Tibial nerve (tissue), 4 donors: Measurements from ENCODE around the gene NOC4L. TPM values are rescaled to one million over a fixed set of nuclear protein-coding genes. Genes with fewer than 3 reads are reported as not detected.

Source experiments
- DNase-seq, 2 donors: peaks; one replicate each; pipeline ENCODE4 v3.0.0-alpha.2; 2019; ENCODE audit warnings: low spot score in 2 of 2
- H3K27ac ChIP-seq, 4 donors: fragments of 200-600 bp; sonication (generic) in 3 of 4; one replicate each; pipeline ENCODE4 v1.5.1; 2017 to 2019; ENCODE audit warnings: mild to moderate bottlenecking in 1 of 4
- H3K27me3 ChIP-seq, 2 donors: fragments of 200-600 bp; sonication (generic) in 1 of 2; one replicate each; pipeline versions ENCODE4 v1.5.1 to v1.6.0; 2017 to 2019
- H3K36me3 ChIP-seq, 3 donors: fragments of 200-600 bp; sonication (generic); one replicate each; pipeline ENCODE4 v1.5.1; 2018 to 2019
- H3K4me1 ChIP-seq, 4 donors: fragments of 200-600 bp; sonication (generic) in 3 of 4; one replicate each; pipeline ENCODE4 v1.5.1; 2017 to 2019
- H3K4me3 ChIP-seq, 4 donors: fragments of 200-600 bp; sonication (generic) in 3 of 4; one replicate each; pipeline ENCODE4 v1.5.1; 2017 to 2019; ENCODE audit warnings: mild to moderate bottlenecking in 1 of 4, moderate library complexity in 1 of 4
- H3K9me3 ChIP-seq, 4 donors: fragments of 200-600 bp; sonication (generic) in 3 of 4; one replicate each; pipeline ENCODE4 v1.5.1; 2017 to 2019
- EP300 ChIP-seq, 2 donors: sonication (generic); formaldehyde crosslinking; IDR thresholded peaks; one replicate each; pipeline ENCODE4 v1.6.1; 2017; ENCODE audit warnings: antibody characterized with exemption in 2 of 2, mild to moderate bottlenecking in 1 of 2
- POLR2A ChIP-seq, 2 donors: fragments of 450-650 bp; IDR thresholded peaks; one replicate each; pipeline ENCODE4 v1.6.1; 2017; ENCODE audit warnings: antibody characterized with exemption in 2 of 2, mild to moderate bottlenecking in 2 of 2, moderate library complexity in 2 of 2
- WGBS, 2 donors: methylation state at CpG; one replicate each; pipeline ENCODE4 v1.1.5; 2018; 5-methylcytosine and 5-hydroxymethylcytosine counted together
- total RNA-seq, 4 donors: library from RNA; depleted of rRNA; stranded (reverse); fragments of >200 nt; gene quantifications; one replicate each; pipeline ENCODE4 v1.1.0, GENCODE V29; 2016
- TF ChIP-seq, protein P1 (sequence below), 5 experiments: fragments of 200-600 bp in 3 of 5; fragments of 450-650 bp in 2 of 5; sonication (generic) in 3 of 5; IDR thresholded peaks; one replicate each; pipeline ENCODE4 v1.5.1; 2016 to 2019; ENCODE audit warnings: antibody characterized with exemption in 5 of 5, mild to moderate bottlenecking in 3 of 5, moderate library complexity in 2 of 5

NOC4L gene
- total RNA-seq, 4 donors from 2014 or later, result 8.2 to 24.9 (median 17.0) TPM

GRCh38 chr12:132161036-132161781, 17.0 kb downstream of the NOC4L start:
- H3K27me3 ChIP-seq, result no peaks in the 10 kb centered on the region
- H3K36me3 ChIP-seq, result peaks cover 0 to 26% (median 0%) of the 10 kb centered on the region in 3 donors
- TF ChIP-seq EP300 (IDR thresholded peaks at IDR 0.05) (no peak), POLR2A (IDR thresholded peaks at IDR 0.05) (no peak)
- TF ChIP-seq, protein P1, sequence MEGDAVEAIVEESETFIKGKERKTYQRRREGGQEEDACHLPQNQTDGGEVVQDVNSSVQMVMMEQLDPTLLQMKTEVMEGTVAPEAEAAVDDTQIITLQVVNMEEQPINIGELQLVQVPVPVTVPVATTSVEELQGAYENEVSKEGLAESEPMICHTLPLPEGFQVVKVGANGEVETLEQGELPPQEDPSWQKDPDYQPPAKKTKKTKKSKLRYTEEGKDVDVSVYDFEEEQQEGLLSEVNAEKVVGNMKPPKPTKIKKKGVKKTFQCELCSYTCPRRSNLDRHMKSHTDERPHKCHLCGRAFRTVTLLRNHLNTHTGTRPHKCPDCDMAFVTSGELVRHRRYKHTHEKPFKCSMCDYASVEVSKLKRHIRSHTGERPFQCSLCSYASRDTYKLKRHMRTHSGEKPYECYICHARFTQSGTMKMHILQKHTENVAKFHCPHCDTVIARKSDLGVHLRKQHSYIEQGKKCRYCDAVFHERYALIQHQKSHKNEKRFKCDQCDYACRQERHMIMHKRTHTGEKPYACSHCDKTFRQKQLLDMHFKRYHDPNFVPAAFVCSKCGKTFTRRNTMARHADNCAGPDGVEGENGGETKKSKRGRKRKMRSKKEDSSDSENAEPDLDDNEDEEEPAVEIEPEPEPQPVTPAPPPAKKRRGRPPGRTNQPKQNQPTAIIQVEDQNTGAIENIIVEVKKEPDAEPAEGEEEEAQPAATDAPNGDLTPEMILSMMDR (IDR thresholded peaks at IDR 0.05), result no peak
- H3K4me3 ChIP-seq, result no peak overlapping the region
- peaks cover 0 to 22% (median 10%) of the 10 kb centered on the region in 4 donors for H3K4me1 ChIP-seq
- no peaks in the 10 kb centered on the region for H3K9me3 ChIP-seq
- no peak for DNase-seq
- WGBS, 2 donors, result 40 to 45% methylated on average over 11 to 14 of the region's 14 CpGs
- no peak overlapping the region for H3K27ac ChIP-seq

- TF ChIP-seq POLR2A (IDR thresholded peaks at IDR 0.05) (no peak), EP300 (IDR thresholded peaks at IDR 0.05) (no peak)
- TF ChIP-seq, protein P1 (IDR thresholded peaks at IDR 0.05), result no peak
- Histone ChIP-seq H3K4me1 (peaks cover 0 to 22% (median 10%) of the 10 kb centered on the region in 4 donors), H3K27me3 (no peaks in the 10 kb centered on the region), H3K36me3 (peaks cover 0 to 18% (median 0%) of the 10 kb centered on the region in 3 donors), H3K4me3 (peak overlapping the region in 1 of 4 donors; percentile 15), H3K9me3 (no peaks in the 10 kb centered on the region), H3K27ac (peak overlapping the region in 3 of 4 donors; percentile 0 to 83 (median 75))
- WGBS, 2 donors, result 34 to 36% methylated on average over 17 of the region's 17 CpGs
- no peak for DNase-seq
Measured at GRCh38 chr12:132161796-132162507, 17.7 kb downstream of the NOC4L start.

- H3K4me3 ChIP-seq, result peak overlapping the region in 1 of 4 donors; percentile 15
- DNase-seq, result peak in 1 of 2 donors; percentile 31
- peak overlapping the region; percentile 0 to 83 (median 40) for H3K27ac ChIP-seq
- peaks cover 0 to 16% (median 0%) of the 10 kb centered on the region in 3 donors for H3K36me3 ChIP-seq
- no peaks in the 10 kb centered on the region for H3K9me3 ChIP-seq
- TF ChIP-seq EP300 (IDR thresholded peaks at IDR 0.05) (peak in 1 of 2 donors; percentile 32), POLR2A (IDR thresholded peaks at IDR 0.05) (no peak)
- TF ChIP-seq, protein P1 (IDR thresholded peaks at IDR 0.05), result no peak
- H3K4me1 ChIP-seq, result peaks cover 0 to 22% (median 10%) of the 10 kb centered on the region in 4 donors
- H3K27me3 ChIP-seq, result no peaks in the 10 kb centered on the region
- WGBS, 2 donors, result 10% methylated on average over 13 to 17 of the region's 17 CpGs
Measured at GRCh38 chr12:132162508-132163031, 18.3 kb downstream of the NOC4L start.

GRCh38 chr12:132163041-132163910, 19.0 kb downstream of the NOC4L start:
- Histone ChIP-seq H3K36me3 (peaks cover 0 to 9% (median 0%) of the 10 kb centered on the region in 3 donors), H3K27me3 (peaks cover 0 to 1% of the 10 kb centered on the region in 2 donors), H3K9me3 (no peaks in the 10 kb centered on the region), H3K4me3 (peak overlapping the region in 1 of 4 donors; percentile 15), H3K27ac (peak overlapping the region in 2 of 4 donors; percentile 11 to 75), H3K4me1 (peaks cover 0 to 22% (median 10%) of the 10 kb centered on the region in 4 donors)
- WGBS, 2 donors, result 47 to 54% methylated on average over 16 to 20 of the region's 26 CpGs
- DNase-seq, result no peak
- TF ChIP-seq, protein P1 (IDR thresholded peaks at IDR 0.05), result no peak
- no peak for TF ChIP-seq EP300 (IDR thresholded peaks at IDR 0.05)
